ENCODE measurements around the gene FLT1.

The FLT1 gene

GRCh38 chr13:28306325-28306724, 188.6 kb downstream of the FLT1 start:
- DNase-seq = no peak

- DNase-seq = no peak
Observed at GRCh38 chr13:28301839-28302238, 193.1 kb downstream of the FLT1 start.

- DNase-seq = no peak
Observed at GRCh38 chr13:28299916-28300315, 195.0 kb downstream of the FLT1 start.

- peak; percentile 30 for DNase-seq
Observed at GRCh38 chr13:28297341-28297740, 197.6 kb downstream of the FLT1 start.

- no peak for DNase-seq
Observed at GRCh38 chr13:28286263-28286662, 208.7 kb downstream of the FLT1 start.

GRCh38 chr13:28283600-28283999, 211.3 kb downstream of the FLT1 start:
- no peak for DNase-seq

- DNase-seq = no peak
Observed at GRCh38 chr13:28282451-28282850, 212.5 kb downstream of the FLT1 start.

GRCh38 chr13:28273919-28274318, 221.0 kb downstream of the FLT1 start:
- DNase-seq = no peak

GRCh38 chr13:28271056-28271840, 223.7 kb downstream of the FLT1 start:
- DNase-seq = no peak

- DNase-seq = no peak
Observed at GRCh38 chr13:28268800-28269223, 226.1 kb downstream of the FLT1 start.

- DNase-seq = no peak
Observed at GRCh38 chr13:28267497-28267896, 227.4 kb downstream of the FLT1 start.

GRCh38 chr13:28258417-28258816, 236.5 kb downstream of the FLT1 start:
- no peak for DNase-seq

GRCh38 chr13:28257305-28257704, 237.6 kb downstream of the FLT1 start:
- DNase-seq = no peak

- no peak for DNase-seq
Observed at GRCh38 chr13:28252547-28252946, 242.4 kb downstream of the FLT1 start.

- DNase-seq = no peak
Observed at GRCh38 chr13:28251466-28251865, 243.5 kb downstream of the FLT1 start.

- DNase-seq = no peak
Observed at GRCh38 chr13:28250542-28250941, 244.4 kb downstream of the FLT1 start.
